Stimulated activated effector memory CD8-positive, alpha-beta T cell treated with anti-CD3 and anti-CD28 coated beads, Interleukin-12 subunit alpha, Interleukin-12 subunit beta, amount 100 ng/mL, for 72 hours (primary cell): ENCODE results near the gene MDGA2.
"Not testable (repeated sequence)": the region's sequence is repeated elsewhere in the genome, so short reads cannot be mapped to it uniquely, and the experiment has no call there.

Experiments
- ATAC-seq: fragments of 150-1000 bp; cut with Tn5 transposase; 2 replicates; pipeline ENCODE4 v1.10.0; 2021
- DNase-seq, 2 donors: peaks; one replicate each; pipeline ENCODE4 v3.0.0; 2021 to 2022; ENCODE audit warnings: low spot score in 2 of 2
- H3K27ac Mint-ChIP-seq: one replicate; pipeline ENCODE4 v1.8.0; 2022; ENCODE audit warnings: mild to moderate bottlenecking, mixed read lengths
- H3K36me3 Mint-ChIP-seq: one replicate; pipeline ENCODE4 v1.8.0; 2022; ENCODE audit warnings: mild to moderate bottlenecking, mixed read lengths
- H3K4me1 Mint-ChIP-seq: one replicate; pipeline ENCODE4 v1.8.0; 2022; ENCODE audit warnings: mixed read lengths
- H3K4me3 Mint-ChIP-seq: one replicate; pipeline ENCODE4 v1.8.0; 2022; ENCODE audit warnings: mild to moderate bottlenecking, mixed read lengths
- H3K9me3 Mint-ChIP-seq: one replicate; pipeline ENCODE4 v1.8.0; 2022; ENCODE audit warnings: mixed read lengths

MDGA2 gene

DNA sequence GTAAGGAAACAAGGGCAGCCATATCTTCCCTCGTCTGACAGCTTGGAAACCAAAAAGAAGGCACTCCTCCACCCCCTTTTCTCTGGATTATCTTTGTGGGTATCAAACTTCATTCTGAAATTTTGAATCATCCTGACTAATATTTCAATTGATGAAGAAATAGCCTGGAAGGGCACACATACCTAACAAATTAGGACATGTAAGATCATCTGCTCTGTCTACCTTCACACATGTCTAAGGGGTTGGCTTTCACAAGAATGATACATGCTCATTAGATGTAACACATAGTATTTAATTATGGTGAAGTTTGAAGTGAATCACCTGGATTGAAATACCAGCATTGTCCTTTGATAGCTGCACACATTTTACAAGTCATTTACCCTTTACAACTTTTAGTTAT, 675.7 kb downstream of the MDGA2 start:
- H3K4me1 Mint-ChIP-seq, result no peaks in the 10 kb centered on the region
- peaks cover 25% of the 10 kb centered on the region for H3K9me3 Mint-ChIP-seq
- H3K36me3 Mint-ChIP-seq, result no peaks in the 10 kb centered on the region
- H3K4me3 Mint-ChIP-seq, result no peak overlapping the region
- DNase-seq (no peak), ATAC-seq (no peak)
- no peak overlapping the region for H3K27ac Mint-ChIP-seq

DNA sequence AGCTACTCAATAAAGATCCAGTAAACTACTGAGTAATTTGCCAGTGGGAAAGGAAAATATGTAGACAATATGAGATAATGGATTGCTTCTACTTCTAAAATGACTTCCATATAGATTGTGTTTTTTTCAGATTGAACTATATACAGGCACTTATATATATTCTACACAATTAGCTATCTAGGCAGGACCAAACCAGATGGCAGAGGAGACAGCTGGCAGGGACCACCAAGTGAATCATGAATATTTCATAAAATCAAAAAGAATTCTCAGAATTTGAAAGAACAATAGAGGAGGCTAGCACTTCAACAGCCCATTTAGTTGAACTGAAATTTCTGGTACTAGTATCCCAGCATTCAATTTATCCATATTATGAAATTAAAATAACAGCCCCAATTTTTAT, 685.8 kb downstream of the MDGA2 start:
- Mint-ChIP-seq H3K4me3 (no peak overlapping the region), H3K27ac (no peak overlapping the region), H3K4me1 (no peaks in the 10 kb centered on the region), H3K36me3 (no peaks in the 10 kb centered on the region), H3K9me3 (peaks cover 12% of the 10 kb centered on the region)
- no peak for DNase-seq
- ATAC-seq, result no peak

DNA sequence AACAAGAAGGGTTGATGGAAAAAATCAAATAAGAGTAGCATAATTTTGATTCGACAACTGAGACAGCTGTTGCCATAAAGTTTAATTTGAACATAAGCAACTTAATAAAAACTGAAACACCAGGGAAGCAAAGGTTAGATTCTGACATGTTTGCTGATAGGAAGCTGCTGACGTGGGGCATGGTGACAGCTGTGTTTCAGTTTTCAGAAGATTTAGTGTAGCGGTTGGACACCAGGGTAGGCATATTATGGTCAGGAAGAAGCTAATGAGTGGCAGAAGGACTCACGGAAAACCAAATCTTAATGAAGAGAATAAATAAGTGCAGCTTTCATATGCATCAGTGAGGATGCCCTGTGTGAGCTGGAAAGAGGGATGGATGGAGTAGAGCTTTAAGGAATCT, 687.1 kb downstream of the MDGA2 start:
- H3K9me3 Mint-ChIP-seq, result peaks cover 7% of the 10 kb centered on the region
- H3K4me3 Mint-ChIP-seq, result no peak overlapping the region
- no peak overlapping the region for H3K27ac Mint-ChIP-seq
- ATAC-seq (no peak), DNase-seq (no peak)
- no peaks in the 10 kb centered on the region for H3K4me1 Mint-ChIP-seq
- no peaks in the 10 kb centered on the region for H3K36me3 Mint-ChIP-seq

DNA sequence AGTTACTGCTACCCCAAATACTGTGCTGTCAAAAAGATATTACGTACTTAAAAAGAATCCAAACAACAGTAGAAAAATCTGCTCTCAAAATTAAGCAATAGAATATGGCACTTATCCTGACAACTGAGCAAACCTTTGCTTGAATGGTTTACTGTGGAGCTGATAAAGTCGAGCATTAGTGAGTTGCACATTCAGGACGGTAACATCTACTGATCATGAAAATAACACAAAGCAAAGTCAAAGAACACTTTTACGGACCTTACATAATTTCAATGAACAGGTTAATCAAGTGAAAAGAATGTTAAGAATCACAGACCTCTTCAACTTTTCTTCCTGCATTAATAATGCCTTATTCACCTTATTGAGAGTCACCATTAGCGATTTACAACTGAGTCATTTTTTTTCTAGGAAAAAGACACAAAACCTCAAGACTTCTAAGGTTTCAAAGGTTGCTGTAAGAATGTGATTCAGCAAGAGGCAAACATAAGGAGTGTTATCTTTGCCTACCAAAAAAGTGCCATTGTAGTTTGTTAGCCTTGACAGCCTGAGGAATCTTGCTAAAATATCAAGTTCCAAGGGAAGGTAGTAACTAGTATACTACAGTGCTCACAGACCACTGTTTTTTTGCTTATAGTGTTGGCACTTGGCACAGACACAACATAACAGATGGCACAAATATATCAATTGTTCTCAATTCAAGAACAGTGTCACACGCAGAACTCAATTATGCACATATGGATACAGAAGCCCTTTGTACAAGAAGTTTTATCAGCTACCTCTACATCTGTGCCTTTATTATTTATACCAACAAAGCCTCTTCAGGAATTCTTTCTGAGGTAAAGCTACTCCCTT, 689.6 kb downstream of the MDGA2 start:
- Mint-ChIP-seq H3K4me3 (no peak overlapping the region), H3K27ac (no peak overlapping the region), H3K4me1 (no peaks in the 10 kb centered on the region), H3K36me3 (no peaks in the 10 kb centered on the region), H3K9me3 (peaks cover 10% of the 10 kb centered on the region)
- no peak for DNase-seq
- no peak for ATAC-seq

- no peaks in the 10 kb centered on the region for H3K36me3 Mint-ChIP-seq
- H3K4me1 Mint-ChIP-seq, result no peaks in the 10 kb centered on the region
- DNase-seq (no peak), ATAC-seq (no peak)
- H3K27ac Mint-ChIP-seq, result no peak overlapping the region
- H3K9me3 Mint-ChIP-seq, result peaks cover 12% of the 10 kb centered on the region
- H3K4me3 Mint-ChIP-seq, result no peak overlapping the region
Observed at GRCh38 chr14:46973295-46973694, 702.1 kb downstream of the MDGA2 start.

DNA sequence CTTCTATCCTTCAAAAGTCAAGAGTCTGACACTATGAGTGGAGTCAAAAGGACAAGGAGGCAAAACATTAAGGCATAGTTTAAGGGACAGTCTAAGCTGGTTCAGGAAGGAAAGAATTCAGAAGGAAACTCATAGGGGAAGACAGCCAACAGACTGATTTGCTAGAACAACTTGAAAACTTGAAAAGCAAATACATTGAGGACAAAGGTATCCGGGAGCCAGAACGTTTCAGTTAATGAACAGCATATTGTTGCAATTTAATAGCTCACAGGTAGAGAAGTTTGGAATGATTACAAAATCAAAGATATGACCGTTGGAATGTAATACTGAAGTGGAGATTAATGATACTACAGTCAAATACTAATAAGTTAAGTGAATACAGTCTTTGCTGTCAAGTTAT, 711.0 kb downstream of the MDGA2 start:
- Mint-ChIP-seq H3K9me3 (peaks cover 15% of the 10 kb centered on the region), H3K4me1 (no peaks in the 10 kb centered on the region), H3K4me3 (no peak overlapping the region), H3K27ac (no peak overlapping the region), H3K36me3 (no peaks in the 10 kb centered on the region)
- DNase-seq (no peak), ATAC-seq (no peak)

- no peak overlapping the region for H3K4me3 Mint-ChIP-seq
- peaks cover 28% of the 10 kb centered on the region for H3K9me3 Mint-ChIP-seq
- no peak overlapping the region for H3K27ac Mint-ChIP-seq
- no peak for DNase-seq
- H3K36me3 Mint-ChIP-seq, result no peaks in the 10 kb centered on the region
- ATAC-seq, result no peak
- H3K4me1 Mint-ChIP-seq, result no peaks in the 10 kb centered on the region
Observed at GRCh38 chr14:46951103-46951502, 724.3 kb downstream of the MDGA2 start.

GRCh38 chr14:46940611-46941010, 734.8 kb downstream of the MDGA2 start:
- DNase-seq, result no peak
- Mint-ChIP-seq H3K36me3 (no peaks in the 10 kb centered on the region), H3K27ac (no peak overlapping the region), H3K4me3 (no peak overlapping the region), H3K4me1 (no peaks in the 10 kb centered on the region), H3K9me3 (peaks cover 21% of the 10 kb centered on the region)
- no peak for ATAC-seq

DNA sequence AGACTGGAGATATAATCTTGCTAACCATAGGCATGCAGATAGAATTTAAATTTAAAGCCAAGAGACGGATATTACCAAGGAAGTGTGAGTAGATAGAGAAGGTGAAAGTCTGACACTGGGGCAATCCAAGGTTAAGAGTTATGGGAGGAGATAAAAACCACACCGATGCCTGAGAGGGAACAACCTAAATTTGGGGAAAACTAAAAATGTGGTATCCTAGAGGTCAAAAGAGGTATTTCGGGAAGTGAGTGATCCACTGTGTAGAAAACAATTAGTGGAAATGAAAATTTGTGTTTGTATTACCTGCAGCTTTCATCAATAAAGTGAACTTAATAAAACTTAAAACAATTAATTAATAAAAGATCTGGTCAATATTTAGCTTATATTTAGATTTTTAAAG, 754.9 kb downstream of the MDGA2 start:
- Mint-ChIP-seq H3K4me3 (no peak overlapping the region), H3K27ac (no peak overlapping the region), H3K4me1 (no peaks in the 10 kb centered on the region), H3K9me3 (peaks cover 19% of the 10 kb centered on the region), H3K36me3 (no peaks in the 10 kb centered on the region)
- ATAC-seq (no peak), DNase-seq (no peak)

- H3K36me3 Mint-ChIP-seq, ATAC-seq, H3K4me3 Mint-ChIP-seq, H3K4me1 Mint-ChIP-seq, DNase-seq, H3K27ac Mint-ChIP-seq: not testable (repeated sequence)
- H3K9me3 Mint-ChIP-seq, result peaks cover 22% of the 10 kb centered on the region
Observed at GRCh38 chr14:46915539-46915938, 759.9 kb downstream of the MDGA2 start.

GRCh38 chr14:46902837-46903236, 772.6 kb downstream of the MDGA2 start:
- Mint-ChIP-seq H3K9me3 (peaks cover 18% of the 10 kb centered on the region), H3K36me3 (no peaks in the 10 kb centered on the region), H3K4me3 (no peak overlapping the region), H3K27ac (no peak overlapping the region), H3K4me1 (no peaks in the 10 kb centered on the region)
- no peak for DNase-seq
- ATAC-seq, result no peak

GRCh38 chr14:46894476-46894875, 780.9 kb downstream of the MDGA2 start:
- ATAC-seq (no peak), DNase-seq (no peak)
- Mint-ChIP-seq H3K27ac (no peak overlapping the region), H3K36me3 (no peaks in the 10 kb centered on the region), H3K4me1 (no peaks in the 10 kb centered on the region), H3K4me3 (no peak overlapping the region), H3K9me3 (peaks cover 19% of the 10 kb centered on the region)

DNA sequence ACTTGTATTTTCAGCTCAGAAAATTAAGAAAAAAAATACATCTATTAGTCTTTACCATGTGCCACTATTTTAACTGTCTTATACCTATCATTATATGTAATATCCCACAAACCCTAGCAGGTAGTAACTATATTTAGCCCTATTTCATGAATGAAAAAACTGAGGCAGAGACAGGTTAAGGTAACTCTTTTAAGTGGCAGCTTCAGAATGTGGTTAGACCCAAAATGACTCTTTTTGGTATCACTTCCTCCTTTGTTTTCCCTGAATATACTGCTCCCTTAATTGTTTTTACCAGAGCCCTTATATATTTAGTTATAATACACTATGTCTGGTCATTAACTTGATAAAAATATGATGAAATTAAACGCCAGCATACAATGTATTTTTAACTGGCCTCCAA, 788.3 kb downstream of the MDGA2 start:
- Mint-ChIP-seq H3K4me3 (no peak overlapping the region), H3K27ac (no peak overlapping the region), H3K9me3 (peaks cover 13% of the 10 kb centered on the region), H3K4me1 (no peaks in the 10 kb centered on the region), H3K36me3 (no peaks in the 10 kb centered on the region)
- DNase-seq, result no peak
- ATAC-seq, result no peak

GRCh38 chr14:46885566-46885965, 789.8 kb downstream of the MDGA2 start:
- Mint-ChIP-seq H3K4me3 (no peak overlapping the region), H3K27ac (no peak overlapping the region), H3K36me3 (no peaks in the 10 kb centered on the region), H3K9me3 (peaks cover 13% of the 10 kb centered on the region), H3K4me1 (no peaks in the 10 kb centered on the region)
- DNase-seq (no peak), ATAC-seq (no peak)

DNA sequence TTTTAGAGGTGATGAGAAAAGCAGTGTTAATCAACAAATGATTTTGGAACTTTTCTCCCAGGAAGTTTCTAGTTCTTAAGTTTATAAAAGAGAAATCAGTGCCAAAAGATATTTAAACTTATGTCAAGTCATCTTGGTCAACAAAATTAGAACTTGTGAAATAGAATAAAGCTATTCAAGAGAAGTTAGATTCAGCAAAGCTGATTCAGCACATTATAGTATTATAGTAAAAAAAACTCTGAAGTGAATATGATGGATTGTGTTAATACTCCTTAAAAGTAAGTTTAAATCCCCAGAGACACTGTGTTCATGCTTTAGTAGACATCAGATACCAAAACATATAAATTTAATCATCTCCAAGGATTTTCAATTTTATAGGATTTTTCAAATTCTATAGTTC, 813.7 kb downstream of the MDGA2 start:
- ATAC-seq, result no peak
- DNase-seq, result no peak
- H3K36me3 Mint-ChIP-seq, result no peaks in the 10 kb centered on the region
- H3K9me3 Mint-ChIP-seq, result peaks cover 29% of the 10 kb centered on the region
- no peaks in the 10 kb centered on the region for H3K4me1 Mint-ChIP-seq
- no peak overlapping the region for H3K27ac Mint-ChIP-seq
- H3K4me3 Mint-ChIP-seq, result no peak overlapping the region

DNA sequence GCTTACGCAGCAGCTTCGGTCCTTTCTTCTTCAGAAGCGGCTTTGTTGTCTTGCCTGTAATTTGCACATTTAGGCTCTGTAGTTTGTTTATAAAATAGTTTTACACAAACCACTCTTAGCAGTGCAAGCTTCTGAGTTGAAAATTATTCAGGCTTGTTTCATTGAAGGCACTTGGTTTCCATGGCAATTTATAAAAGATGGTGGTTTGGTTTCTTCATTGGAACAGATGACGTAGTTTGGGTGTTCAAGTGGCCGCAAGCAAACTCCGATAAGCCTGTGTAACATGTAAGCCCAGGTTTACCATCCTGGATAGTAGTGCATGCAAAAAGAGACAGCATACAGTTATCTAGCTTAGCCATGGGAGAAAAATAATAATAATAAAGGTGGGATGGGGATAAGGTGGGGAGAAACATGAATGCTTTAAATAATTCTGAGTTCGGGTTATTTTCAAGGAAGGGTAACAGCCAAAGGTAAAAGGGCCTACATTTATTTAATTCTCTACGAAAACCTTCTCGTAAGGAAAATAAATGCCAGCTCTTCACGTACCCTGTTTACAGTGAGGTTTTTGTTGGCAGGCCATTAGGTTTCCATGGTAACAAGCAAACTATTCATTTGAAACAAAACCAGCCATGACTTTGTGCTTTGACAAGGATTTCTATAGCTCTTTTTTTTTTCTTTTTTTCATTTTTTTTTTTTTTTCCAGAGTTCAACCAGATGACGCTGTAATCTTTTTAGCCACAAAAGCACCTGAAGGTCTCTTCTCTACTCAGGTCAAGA, 834.3 kb downstream of the MDGA2 start:
- no peaks in the 10 kb centered on the region for H3K36me3 Mint-ChIP-seq
- DNase-seq, result no peak
- peaks cover 9% of the 10 kb centered on the region for H3K9me3 Mint-ChIP-seq
- no peak overlapping the region for H3K27ac Mint-ChIP-seq
- no peak overlapping the region for H3K4me3 Mint-ChIP-seq
- no peak for ATAC-seq
- no peaks in the 10 kb centered on the region for H3K4me1 Mint-ChIP-seq
